ENCODE results near the gene FUT2.
"Not testable (repeated sequence)": the region's sequence is repeated elsewhere in the genome, so short reads cannot be mapped to it uniquely, and the experiment has no call there.

- TF ChIP-seq, protein P1, sequence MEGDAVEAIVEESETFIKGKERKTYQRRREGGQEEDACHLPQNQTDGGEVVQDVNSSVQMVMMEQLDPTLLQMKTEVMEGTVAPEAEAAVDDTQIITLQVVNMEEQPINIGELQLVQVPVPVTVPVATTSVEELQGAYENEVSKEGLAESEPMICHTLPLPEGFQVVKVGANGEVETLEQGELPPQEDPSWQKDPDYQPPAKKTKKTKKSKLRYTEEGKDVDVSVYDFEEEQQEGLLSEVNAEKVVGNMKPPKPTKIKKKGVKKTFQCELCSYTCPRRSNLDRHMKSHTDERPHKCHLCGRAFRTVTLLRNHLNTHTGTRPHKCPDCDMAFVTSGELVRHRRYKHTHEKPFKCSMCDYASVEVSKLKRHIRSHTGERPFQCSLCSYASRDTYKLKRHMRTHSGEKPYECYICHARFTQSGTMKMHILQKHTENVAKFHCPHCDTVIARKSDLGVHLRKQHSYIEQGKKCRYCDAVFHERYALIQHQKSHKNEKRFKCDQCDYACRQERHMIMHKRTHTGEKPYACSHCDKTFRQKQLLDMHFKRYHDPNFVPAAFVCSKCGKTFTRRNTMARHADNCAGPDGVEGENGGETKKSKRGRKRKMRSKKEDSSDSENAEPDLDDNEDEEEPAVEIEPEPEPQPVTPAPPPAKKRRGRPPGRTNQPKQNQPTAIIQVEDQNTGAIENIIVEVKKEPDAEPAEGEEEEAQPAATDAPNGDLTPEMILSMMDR (IDR thresholded peaks at IDR 0.05; ENCODE audit: low read length): not testable (repeated sequence)
- not testable (repeated sequence) for TF ChIP-seq EZH2 (IDR thresholded peaks at IDR 0.05; ENCODE audit: borderline replicate concordance, low read length)
These were observed 15.8 kb upstream of the FUT2 start for GRCh38 chr19:48680006-48680405.

All from OCI-LY1 (cell line).